ENCODE measurements around the gene MBD2.
"Not testable (repeated sequence)": the region's sequence is repeated elsewhere in the genome, so short reads cannot be mapped to it uniquely, and the experiment has no call there.

The MBD2 gene, protein sequence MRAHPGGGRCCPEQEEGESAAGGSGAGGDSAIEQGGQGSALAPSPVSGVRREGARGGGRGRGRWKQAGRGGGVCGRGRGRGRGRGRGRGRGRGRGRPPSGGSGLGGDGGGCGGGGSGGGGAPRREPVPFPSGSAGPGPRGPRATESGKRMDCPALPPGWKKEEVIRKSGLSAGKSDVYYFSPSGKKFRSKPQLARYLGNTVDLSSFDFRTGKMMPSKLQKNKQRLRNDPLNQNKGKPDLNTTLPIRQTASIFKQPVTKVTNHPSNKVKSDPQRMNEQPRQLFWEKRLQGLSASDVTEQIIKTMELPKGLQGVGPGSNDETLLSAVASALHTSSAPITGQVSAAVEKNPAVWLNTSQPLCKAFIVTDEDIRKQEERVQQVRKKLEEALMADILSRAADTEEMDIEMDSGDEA

GRCh38 chr18:54224379-54225014 lies at the start of gene MBD2:
MBD2 (minus strand) TSS chr18:54224669; CDS start chr18:54224559, 110 bp downstream.
- DNase-seq (ENCODE audit: low spot score): peak; percentile 89

DNA sequence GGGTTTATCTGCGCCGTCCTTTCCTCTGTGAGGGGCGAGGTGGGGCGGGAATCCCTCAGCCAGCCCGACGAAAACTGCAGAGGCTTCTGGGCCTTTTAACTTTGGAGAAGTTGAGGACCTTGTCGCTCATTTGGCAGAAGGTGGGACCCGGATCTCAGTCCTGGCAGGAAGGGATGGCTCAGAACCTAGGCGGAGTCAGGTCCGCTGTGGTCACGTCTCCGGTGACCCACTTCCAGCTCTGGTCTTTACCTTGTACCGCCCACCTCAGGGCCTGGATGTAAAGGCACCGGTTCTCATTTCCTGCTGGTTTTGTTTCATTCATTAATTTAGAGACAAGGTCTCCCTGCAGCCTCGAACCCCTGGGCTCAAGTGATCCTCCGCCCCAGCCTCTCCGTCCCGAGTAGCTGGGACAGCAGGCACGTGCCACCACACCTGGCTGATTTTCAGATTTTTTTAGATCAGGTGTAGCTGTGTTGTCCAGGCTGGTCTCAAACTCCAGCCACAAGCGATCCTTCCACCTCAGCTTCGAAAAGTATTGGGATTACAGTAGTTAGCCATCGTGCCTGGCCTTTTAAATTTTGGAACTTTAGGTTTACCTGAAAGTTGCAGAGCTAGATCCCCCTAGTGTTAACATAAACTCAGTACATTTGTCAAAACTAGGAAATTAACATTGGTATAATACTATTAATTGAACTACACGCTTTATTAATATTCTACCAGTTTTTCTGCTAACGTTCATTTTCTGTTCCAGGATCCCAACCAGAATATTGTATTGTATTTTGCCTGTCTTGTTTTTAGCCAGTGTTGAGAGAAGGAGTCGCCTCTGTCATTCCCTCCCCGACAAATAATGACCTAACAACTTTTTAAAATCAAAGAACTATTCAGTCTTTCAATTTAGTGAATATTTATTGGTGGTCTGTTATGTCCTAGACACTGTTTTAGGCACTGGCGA lies 45.7 kb upstream of the MBD2 start:
- peak; percentile 38 for DNase-seq (ENCODE audit: low spot score)

GRCh38 chr18:54268751-54269150 lies 44.3 kb upstream of the MBD2 start:
- no peak for DNase-seq (ENCODE audit: low spot score)

- no peak for DNase-seq (ENCODE audit: low spot score)
Observed at GRCh38 chr18:54267701-54268100, 43.2 kb upstream of the MBD2 start.

DNA sequence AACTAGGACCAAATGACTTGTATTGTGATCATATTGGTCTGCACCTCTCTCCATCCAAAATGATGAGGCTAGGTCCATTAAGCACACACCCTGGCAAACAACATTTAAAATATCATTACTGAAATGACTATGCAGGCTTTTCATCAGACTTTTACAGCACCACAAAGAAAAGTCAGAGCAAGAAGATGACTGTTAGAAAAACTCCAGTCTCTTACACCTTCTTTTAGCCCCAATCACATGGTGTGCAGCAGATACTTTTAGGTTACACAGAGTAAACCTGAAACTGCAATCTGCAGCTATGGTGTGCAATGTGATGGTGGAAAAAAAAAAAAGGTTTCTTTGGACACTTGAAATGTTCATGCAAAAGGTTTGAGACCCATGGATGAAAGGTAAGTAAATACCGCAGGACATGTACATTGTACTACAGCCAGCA lies 39.5 kb upstream of the MBD2 start:
- no peak for DNase-seq (ENCODE audit: low spot score)

DNA sequence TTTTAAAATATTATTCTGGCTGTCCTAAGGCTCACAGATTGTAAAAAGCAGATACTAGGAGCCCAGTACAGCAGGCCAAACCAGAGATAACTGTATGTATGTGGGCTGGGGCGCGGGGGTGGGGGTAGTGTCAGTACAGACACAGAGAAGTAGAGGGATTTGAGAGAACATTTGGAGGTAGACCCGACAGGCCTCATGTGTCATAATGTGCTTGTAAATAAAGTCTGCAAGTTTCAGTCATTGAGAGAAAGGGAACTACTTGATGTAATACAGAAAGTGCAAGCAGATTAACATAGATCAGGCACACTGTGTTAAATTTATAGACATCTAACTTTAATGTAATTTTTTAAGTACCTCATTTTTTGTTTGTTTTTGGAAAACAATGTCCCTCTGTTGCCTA lies 37.4 kb upstream of the MBD2 start:
- no peak for DNase-seq (ENCODE audit: low spot score)

GRCh38 chr18:54260396-54261072 lies 36.1 kb upstream of the MBD2 start:
- DNase-seq (ENCODE audit: low spot score): no peak

DNA sequence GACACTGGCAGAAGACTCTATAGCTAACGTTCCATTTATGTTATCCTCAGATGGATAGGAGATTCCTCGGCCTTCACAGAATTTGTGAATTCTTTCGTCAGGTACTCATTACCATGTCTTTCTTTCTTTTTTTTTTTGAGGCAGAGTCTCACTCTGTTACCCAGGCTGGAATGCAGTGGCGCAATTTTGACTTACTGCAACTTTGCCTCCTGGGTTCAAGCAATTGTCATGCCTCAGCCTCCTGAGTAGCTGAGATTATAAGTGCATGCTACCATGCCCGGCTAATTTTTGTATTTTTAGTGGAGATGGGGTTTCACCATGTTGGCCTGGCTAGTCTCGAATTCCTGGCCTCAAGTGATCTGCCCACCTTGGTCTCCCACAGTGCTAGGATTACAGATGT lies 33.3 kb upstream of the MBD2 start:
- DNase-seq (ENCODE audit: low spot score): not testable (repeated sequence)

DNA sequence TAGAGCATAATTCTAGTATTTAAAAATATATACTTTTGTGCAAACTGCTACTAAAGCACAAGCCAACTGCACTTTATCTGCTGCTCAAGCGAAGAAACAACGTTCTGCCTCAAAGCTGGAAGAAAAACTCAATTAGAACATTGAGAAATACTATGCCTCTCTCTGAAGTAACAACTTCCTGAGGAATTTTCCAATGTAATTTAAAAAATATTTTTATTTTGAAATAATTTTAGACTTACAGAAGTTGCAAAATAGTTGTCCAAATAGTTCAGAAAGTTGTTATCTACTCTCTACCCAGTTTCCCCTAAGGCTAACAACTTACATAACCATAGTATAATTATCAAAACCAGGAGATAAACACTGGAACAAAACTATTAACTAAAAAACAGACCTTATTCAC lies 32.5 kb upstream of the MBD2 start:
- no peak for DNase-seq (ENCODE audit: low spot score)

DNA sequence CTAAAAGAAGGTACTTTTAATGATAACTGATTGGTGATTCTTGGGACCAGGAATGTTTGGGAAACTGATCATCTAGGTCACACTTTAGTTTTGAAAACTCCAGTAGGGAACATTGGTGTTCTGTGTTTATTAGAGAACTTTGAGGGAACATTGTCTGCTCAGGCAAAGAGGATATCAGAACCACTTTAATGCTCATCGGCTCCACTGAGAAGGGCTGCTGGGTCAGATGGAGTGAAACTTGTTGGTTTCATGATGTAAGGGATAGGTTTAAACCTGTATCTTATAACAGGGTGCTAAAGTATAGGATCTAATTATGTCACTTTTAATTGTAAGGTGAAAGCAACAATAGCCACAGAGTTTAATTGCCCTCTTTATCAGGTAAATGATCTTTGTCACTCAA lies 30.7 kb upstream of the MBD2 start:
- DNase-seq (ENCODE audit: low spot score): no peak

- DNase-seq (ENCODE audit: low spot score): no peak
Observed at GRCh38 chr18:54254265-54254758, 29.8 kb upstream of the MBD2 start.

DNA sequence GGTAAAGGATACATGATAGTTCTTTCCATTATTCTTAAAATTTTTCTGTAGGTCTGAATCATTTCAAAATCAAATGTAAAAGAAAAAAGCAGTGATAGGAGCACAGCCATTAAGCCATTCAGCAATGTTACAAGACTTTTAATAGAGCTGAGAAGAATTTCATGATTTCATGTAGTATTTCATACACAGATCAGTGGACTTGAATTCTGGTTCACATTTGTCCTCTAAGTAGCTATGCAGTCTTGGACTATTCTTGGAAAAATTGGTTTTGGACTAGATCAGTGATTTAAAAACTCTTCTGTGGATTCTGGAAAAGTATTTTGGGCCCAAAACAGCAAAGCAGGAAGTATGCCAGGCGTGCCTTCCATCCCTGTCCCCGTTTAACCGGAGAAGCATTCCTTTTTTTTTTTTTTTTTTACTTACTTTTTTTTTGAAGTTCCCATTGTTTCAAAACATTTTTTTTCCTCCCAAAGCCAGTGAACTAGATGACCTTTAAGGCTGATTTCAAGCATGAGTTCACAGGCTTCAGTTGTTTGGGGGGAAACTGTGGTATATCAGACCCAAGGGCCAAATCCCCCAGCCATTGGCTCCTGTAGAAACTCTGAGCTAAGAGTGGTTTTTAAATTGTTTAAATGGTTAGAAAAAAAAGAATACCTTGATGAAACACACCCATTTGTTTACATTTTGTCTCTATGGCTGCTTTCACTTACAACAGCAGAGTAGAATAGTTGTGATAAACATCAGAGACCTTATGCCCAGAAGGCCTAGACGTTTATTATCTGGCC lies 27.3 kb upstream of the MBD2 start:
- no peak for DNase-seq (ENCODE audit: low spot score)

DNA sequence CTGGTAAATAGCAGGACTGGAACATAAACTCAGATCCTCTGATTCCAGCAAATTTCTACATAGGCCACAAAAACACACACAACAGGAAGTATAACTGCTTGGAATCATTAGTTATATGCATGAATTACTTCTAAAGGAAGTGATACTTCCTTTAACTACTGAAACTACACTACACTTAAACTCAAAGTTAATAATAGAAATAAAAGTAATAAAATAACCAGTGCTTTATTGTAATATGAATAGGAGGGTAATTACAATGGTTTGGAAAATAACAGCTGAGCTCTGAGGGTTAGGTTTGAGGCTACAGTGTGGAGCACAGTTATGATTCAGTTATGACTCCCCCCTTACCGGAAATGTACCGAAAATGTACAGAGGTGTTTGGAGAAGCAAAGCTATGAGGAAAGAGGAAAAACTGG lies 26.4 kb upstream of the MBD2 start:
- no peak for DNase-seq (ENCODE audit: low spot score)

DNA sequence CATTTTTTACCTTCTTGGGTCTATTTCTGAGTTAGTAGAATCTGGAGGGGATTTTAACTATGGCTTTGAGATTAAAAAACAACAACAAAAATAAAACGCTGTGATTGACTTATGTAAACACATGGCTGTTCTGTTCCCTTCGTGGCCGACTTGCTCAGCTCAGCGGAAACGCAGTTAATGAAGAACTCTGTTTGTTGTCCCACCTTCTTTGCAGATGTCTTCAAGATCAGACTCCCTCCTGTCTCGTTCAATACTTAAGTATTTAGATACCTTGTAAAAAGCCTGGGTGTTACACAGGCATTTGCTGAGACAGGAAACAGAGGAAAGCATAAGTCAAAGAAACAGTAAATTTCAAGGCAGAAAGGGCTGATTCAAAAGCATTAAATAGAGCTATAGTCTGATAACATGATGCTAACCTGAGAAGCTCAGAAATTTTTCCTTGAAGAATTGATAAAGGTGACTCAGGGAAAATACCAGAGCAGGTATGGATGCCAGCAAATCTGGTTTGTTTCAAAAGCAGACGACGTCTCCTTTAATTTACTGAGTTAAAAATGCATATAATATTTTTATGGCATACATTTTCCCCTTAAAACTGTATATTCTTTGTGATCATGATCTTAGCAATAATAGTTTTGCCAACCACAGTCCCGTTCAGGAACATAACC lies 23.2 kb upstream of the MBD2 start:
- DNase-seq (ENCODE audit: low spot score): no peak

GRCh38 chr18:54242327-54242726 lies 17.9 kb upstream of the MBD2 start:
- DNase-seq (ENCODE audit: low spot score): no peak

- DNase-seq (ENCODE audit: low spot score): no peak
Observed at GRCh38 chr18:54241483-54241882, 17.0 kb upstream of the MBD2 start.

DNA sequence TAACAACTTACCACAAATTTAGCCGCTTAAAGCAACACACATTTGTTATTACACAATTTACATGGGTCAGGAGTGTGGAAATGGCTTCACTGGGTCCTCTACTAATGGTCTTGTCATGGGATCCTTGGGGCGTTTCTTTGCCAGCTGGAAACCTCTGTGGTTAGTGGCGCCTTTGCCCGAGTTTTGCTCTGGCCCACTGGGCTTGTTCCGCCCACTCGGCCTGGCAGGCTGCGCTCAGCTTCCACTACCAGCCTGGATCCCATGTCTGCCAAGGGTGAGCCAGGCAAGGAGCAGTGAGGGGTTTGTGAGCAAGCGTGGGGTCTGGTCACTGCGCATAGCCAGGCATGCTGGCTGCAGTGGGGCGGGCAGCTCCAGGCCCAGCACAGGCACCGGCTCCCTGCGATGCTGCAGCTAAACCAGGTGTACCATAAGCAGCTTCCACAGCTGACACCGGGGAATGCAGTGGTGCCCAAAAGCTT lies 16.2 kb upstream of the MBD2 start:
- no peak for DNase-seq (ENCODE audit: low spot score)

DNA sequence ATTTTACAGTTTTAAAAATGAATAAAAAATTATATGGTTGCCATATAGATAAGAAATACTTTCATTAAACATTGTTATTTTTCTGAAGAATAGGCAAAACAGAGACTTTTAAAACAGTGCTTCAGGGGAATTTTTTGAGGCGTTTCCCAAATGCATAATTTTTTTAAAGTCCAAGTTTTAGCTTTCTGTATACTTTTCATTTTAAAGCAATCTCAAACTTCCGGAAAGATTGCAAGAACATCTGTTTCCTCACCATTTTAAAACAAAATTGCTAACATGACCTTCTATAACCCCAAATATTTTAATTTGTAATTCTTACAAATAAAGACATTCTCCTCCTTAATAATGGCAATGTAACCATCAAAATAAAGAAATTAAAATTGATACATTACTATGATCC lies 15.1 kb upstream of the MBD2 start:
- DNase-seq (ENCODE audit: low spot score): no peak

DNA sequence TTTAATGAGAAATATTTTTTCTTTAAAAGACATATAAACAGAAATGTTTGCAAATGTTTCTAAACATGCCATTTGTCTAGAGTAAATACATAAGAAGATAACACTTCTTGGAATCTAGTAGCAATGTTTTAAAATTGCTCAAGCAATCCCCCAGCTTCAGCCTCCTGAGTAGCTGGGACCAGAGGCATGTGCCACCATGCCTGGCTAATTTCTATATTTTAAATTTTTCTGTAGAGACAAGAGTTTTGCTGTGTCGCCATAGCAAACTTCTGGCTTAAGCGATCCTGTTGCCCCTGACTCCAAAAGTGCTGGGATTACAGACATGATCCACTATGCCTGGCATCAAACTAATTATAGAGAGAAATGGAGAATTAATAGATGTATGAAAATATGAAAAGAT lies 14.6 kb upstream of the MBD2 start:
- no peak for DNase-seq (ENCODE audit: low spot score)
